Measurements from ENCODE around the gene PRKCH. TPM values are rescaled to one million over a fixed set of nuclear protein-coding genes. Genes with fewer than 3 reads are reported as not detected.
"Not testable (repeated sequence)": the region's sequence is repeated elsewhere in the genome, so short reads cannot be mapped to it uniquely, and the experiment has no call there.

The PRKCH gene
- total RNA-seq, 1 donor from 2014 or later = 43.0 TPM

- DNase-seq (ENCODE audit: low spot score) = no peak
Measured at GRCh38 chr14:61308198-61308597, 13.2 kb upstream of the PRKCH start.

GRCh38 chr14:61308701-61309100, 12.7 kb upstream of the PRKCH start:
- not testable (repeated sequence) for DNase-seq (ENCODE audit: low spot score)

- no peak for DNase-seq (ENCODE audit: low spot score)
Measured at GRCh38 chr14:61315313-61315712, 6.1 kb upstream of the PRKCH start.

GRCh38 chr14:61319086-61319485, 2.3 kb upstream of the PRKCH start:
- DNase-seq (ENCODE audit: low spot score) = no peak

GRCh38 chr14:61319706-61320105, 1.7 kb upstream of the PRKCH start:
- no peak for DNase-seq (ENCODE audit: low spot score)

GRCh38 chr14:61320170-61320569, 1.2 kb upstream of the PRKCH start:
- DNase-seq (ENCODE audit: low spot score) = not testable (repeated sequence)

GRCh38 chr14:61320806-61321384, 484 bp upstream of the PRKCH start:
- no peak for DNase-seq (ENCODE audit: low spot score)

- no peak for DNase-seq (ENCODE audit: low spot score)
Measured at GRCh38 chr14:61322011-61322798, 826 bp downstream of the PRKCH start.

- DNase-seq (ENCODE audit: low spot score) = no peak
Measured at GRCh38 chr14:61322799-61323290, 1.5 kb downstream of the PRKCH start.

GRCh38 chr14:61323970-61324369, 2.6 kb downstream of the PRKCH start:
- DNase-seq (ENCODE audit: low spot score) = no peak

- DNase-seq (ENCODE audit: low spot score) = no peak
Measured at GRCh38 chr14:61325166-61325565, 3.8 kb downstream of the PRKCH start.

- DNase-seq (ENCODE audit: low spot score) = no peak
Measured at GRCh38 chr14:61326146-61326545, 4.8 kb downstream of the PRKCH start.

- DNase-seq (ENCODE audit: low spot score) = no peak
Measured at GRCh38 chr14:61326847-61327246, 5.5 kb downstream of the PRKCH start.

- no peak for DNase-seq (ENCODE audit: low spot score)
Measured at GRCh38 chr14:61328626-61329262, 7.4 kb downstream of the PRKCH start.

GRCh38 chr14:61329478-61330051, 8.2 kb downstream of the PRKCH start:
- DNase-seq (ENCODE audit: low spot score) = no peak

GRCh38 chr14:61330511-61330910, 9.1 kb downstream of the PRKCH start:
- no peak for DNase-seq (ENCODE audit: low spot score)

GRCh38 chr14:61331992-61332657, 10.7 kb downstream of the PRKCH start:
- no peak for DNase-seq (ENCODE audit: low spot score)

- no peak for DNase-seq (ENCODE audit: low spot score)
Measured at GRCh38 chr14:61332658-61333029, 11.3 kb downstream of the PRKCH start.

- DNase-seq (ENCODE audit: low spot score) = no peak
Measured at GRCh38 chr14:61333087-61333486, 11.7 kb downstream of the PRKCH start.

GRCh38 chr14:61334197-61334701, 12.9 kb downstream of the PRKCH start:
- no peak for DNase-seq (ENCODE audit: low spot score)

GRCh38 chr14:61335049-61335448, 13.7 kb downstream of the PRKCH start:
- DNase-seq (ENCODE audit: low spot score) = no peak

All from mesenteric fat pad (tissue), 1 donor.